ENCODE results near the gene WDR20.

The WDR20 gene

GRCh38 chr14:102197317-102197853 lies 57.7 kb downstream of the WDR20 start:
- DNase-seq (ENCODE audit: low read depth) = no peak

- DNase-seq (ENCODE audit: low read depth) = no peak
Observed at GRCh38 chr14:102200690-102201352, 61.1 kb downstream of the WDR20 start.

- no peak for DNase-seq (ENCODE audit: low read depth)
Observed at GRCh38 chr14:102201353-102201738, 61.6 kb downstream of the WDR20 start.

GRCh38 chr14:102201776-102202175 lies 62.1 kb downstream of the WDR20 start:
- no peak for DNase-seq (ENCODE audit: low read depth)

GRCh38 chr14:102202944-102203343 lies 63.2 kb downstream of the WDR20 start:
- no peak for DNase-seq (ENCODE audit: low read depth)

- DNase-seq (ENCODE audit: low read depth) = no peak
Observed at GRCh38 chr14:102203382-102203781, 63.7 kb downstream of the WDR20 start.

GRCh38 chr14:102205560-102205959 lies 65.9 kb downstream of the WDR20 start:
- DNase-seq (ENCODE audit: low read depth) = no peak

- DNase-seq (ENCODE audit: low read depth) = no peak
Observed at GRCh38 chr14:102206918-102207317, 67.2 kb downstream of the WDR20 start.

GRCh38 chr14:102207831-102208365 lies 68.2 kb downstream of the WDR20 start:
- no peak for DNase-seq (ENCODE audit: low read depth)

GRCh38 chr14:102208741-102209140 lies 69.0 kb downstream of the WDR20 start:
- DNase-seq (ENCODE audit: low read depth) = no peak

- DNase-seq (ENCODE audit: low read depth) = no peak
Observed at GRCh38 chr14:102209224-102209966, 69.7 kb downstream of the WDR20 start.

- no peak for DNase-seq (ENCODE audit: low read depth)
Observed at GRCh38 chr14:102210421-102211042, 70.8 kb downstream of the WDR20 start.

- no peak for DNase-seq (ENCODE audit: low read depth)
Observed at GRCh38 chr14:102211240-102211639, 71.5 kb downstream of the WDR20 start.

- DNase-seq (ENCODE audit: low read depth) = no peak
Observed at GRCh38 chr14:102212356-102212755, 72.7 kb downstream of the WDR20 start.

- DNase-seq (ENCODE audit: low read depth) = no peak
Observed at GRCh38 chr14:102212845-102213244, 73.1 kb downstream of the WDR20 start.

GRCh38 chr14:102213470-102213869 lies 73.8 kb downstream of the WDR20 start:
- DNase-seq (ENCODE audit: low read depth) = no peak

GRCh38 chr14:102213984-102214658 lies 74.4 kb downstream of the WDR20 start:
- no peak for DNase-seq (ENCODE audit: low read depth)

- DNase-seq (ENCODE audit: low read depth) = no peak
Observed at GRCh38 chr14:102215071-102215470, 75.4 kb downstream of the WDR20 start.

GRCh38 chr14:102215576-102216250 lies 76.0 kb downstream of the WDR20 start:
- DNase-seq (ENCODE audit: low read depth) = no peak

- DNase-seq (ENCODE audit: low read depth) = no peak
Observed at GRCh38 chr14:102217399-102217798, 77.7 kb downstream of the WDR20 start.

- no peak for DNase-seq (ENCODE audit: low read depth)
Observed at GRCh38 chr14:102217987-102218421, 78.3 kb downstream of the WDR20 start.

- DNase-seq (ENCODE audit: low read depth) = no peak
Observed at GRCh38 chr14:102218688-102219087, 79.0 kb downstream of the WDR20 start.

All from stimulated activated CD8-positive, alpha-beta memory T cell treated with anti-CD3 and anti-CD28 coated beads, Interleukin-15, amount 100 ng/mL, for 24 hours (primary cell).